ENCODE measurements around the gene PLTP. TPM values are rescaled to one million over a fixed set of nuclear protein-coding genes. Genes with fewer than 3 reads are reported as not detected.
A peak's percentile ranks its signal among the peaks of the same experiment; 100 is the strongest.

Gene PLTP
- total and polyA plus RNA-seq, 2 of the 13 experiments (the other 11 are each of a cell fraction or from before 2014, with no cell fraction given): 16.9 to 28.6 TPM

DNA sequence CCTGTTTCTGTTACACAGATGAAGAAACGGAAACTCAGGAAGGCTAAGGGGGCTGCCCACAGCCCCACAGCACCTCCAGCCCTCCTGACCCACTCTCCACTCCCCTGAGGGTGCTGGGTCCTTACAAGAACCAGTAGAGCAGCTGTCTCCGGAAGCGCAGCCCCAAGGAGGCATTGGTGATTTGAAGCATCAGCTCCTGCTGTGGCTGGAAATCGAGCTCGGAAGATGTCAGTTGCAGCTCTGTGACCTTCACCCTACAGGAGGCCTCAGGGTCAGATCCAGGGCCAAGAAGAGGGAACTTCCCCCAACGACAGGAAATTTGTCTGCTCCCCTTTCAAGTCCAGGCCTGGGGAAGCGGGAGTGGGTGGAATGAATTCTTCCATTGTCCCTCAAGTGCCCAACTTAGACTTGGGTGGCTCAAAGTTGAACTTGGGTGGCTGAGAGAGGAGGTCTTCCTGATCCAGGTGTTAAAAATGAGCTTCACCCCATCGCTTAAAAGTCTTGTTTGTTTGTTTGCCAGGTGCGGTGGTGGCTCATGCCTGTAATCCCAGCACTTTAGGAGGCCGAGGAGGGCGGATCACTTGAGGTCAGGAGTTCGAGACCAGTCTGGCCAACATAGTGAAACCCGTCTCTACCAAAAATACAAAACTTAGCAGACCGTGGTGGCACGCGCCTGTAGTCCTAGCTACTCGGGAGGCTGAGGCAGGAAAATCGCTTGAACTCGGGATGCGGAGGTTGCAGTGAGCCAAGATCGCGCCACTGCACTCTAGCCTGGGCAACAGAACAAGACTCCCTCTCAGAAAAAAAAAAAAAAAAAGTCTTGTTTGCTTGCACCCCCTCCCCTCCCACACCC is 1.9 kb downstream of the PLTP start (continued):
- TF ChIP-seq, protein P1, sequence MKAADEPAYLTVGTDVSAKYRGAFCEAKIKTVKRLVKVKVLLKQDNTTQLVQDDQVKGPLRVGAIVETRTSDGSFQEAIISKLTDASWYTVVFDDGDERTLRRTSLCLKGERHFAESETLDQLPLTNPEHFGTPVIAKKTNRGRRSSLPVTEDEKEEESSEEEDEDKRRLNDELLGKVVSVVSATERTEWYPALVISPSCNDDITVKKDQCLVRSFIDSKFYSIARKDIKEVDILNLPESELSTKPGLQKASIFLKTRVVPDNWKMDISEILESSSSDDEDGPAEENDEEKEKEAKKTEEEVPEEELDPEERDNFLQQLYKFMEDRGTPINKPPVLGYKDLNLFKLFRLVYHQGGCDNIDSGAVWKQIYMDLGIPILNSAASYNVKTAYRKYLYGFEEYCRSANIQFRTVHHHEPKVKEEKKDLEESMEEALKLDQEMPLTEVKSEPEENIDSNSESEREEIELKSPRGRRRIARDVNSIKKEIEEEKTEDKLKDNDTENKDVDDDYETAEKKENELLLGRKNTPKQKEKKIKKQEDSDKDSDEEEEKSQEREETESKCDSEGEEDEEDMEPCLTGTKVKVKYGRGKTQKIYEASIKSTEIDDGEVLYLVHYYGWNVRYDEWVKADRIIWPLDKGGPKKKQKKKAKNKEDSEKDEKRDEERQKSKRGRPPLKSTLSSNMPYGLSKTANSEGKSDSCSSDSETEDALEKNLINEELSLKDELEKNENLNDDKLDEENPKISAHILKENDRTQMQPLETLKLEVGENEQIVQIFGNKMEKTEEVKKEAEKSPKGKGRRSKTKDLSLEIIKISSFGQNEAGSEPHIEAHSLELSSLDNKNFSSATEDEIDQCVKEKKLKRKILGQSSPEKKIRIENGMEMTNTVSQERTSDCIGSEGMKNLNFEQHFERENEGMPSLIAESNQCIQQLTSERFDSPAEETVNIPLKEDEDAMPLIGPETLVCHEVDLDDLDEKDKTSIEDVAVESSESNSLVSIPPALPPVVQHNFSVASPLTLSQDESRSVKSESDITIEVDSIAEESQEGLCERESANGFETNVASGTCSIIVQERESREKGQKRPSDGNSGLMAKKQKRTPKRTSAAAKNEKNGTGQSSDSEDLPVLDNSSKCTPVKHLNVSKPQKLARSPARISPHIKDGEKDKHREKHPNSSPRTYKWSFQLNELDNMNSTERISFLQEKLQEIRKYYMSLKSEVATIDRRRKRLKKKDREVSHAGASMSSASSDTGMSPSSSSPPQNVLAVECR (CRISPR knock-in tag; IDR thresholded peaks at IDR 0.05; ENCODE audit: borderline replicate concordance): no peak; the same call in 1 of the 2 replicates
- TF ChIP-seq, protein P2, sequence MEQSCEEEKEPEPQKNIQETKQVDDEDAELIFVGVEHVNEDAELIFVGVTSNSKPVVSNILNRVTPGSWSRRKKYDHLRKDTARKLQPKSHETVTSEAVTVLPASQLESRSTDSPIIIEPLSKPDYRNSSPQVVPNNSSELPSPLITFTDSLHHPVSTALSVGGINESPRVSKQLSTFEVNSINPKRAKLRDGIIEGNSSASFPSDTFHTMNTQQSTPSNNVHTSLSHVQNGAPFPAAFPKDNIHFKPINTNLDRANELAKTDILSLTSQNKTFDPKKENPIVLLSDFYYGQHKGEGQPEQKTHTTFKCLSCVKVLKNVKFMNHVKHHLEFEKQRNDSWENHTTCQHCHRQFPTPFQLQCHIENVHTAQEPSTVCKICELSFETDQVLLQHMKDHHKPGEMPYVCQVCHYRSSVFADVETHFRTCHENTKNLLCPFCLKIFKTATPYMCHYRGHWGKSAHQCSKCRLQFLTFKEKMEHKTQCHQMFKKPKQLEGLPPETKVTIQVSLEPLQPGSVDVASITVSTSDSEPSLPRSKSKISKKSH (CRISPR knock-in tag; IDR thresholded peaks at IDR 0.05; ENCODE audit: borderline replicate concordance): no peak
- 0 out of 2 replicates have a peak, but pooled peaks have one; percentile 40 for TF ChIP-seq ZNF224 (CRISPR knock-in tag; IDR thresholded peaks at IDR 0.05)
- TF ChIP-seq CBX5 (CRISPR knock-in tag; IDR thresholded peaks at IDR 0.05; ENCODE audit: borderline replicate concordance): no peak; the same call in 1 of the 2 replicates
- TF ChIP-seq, protein P3, sequence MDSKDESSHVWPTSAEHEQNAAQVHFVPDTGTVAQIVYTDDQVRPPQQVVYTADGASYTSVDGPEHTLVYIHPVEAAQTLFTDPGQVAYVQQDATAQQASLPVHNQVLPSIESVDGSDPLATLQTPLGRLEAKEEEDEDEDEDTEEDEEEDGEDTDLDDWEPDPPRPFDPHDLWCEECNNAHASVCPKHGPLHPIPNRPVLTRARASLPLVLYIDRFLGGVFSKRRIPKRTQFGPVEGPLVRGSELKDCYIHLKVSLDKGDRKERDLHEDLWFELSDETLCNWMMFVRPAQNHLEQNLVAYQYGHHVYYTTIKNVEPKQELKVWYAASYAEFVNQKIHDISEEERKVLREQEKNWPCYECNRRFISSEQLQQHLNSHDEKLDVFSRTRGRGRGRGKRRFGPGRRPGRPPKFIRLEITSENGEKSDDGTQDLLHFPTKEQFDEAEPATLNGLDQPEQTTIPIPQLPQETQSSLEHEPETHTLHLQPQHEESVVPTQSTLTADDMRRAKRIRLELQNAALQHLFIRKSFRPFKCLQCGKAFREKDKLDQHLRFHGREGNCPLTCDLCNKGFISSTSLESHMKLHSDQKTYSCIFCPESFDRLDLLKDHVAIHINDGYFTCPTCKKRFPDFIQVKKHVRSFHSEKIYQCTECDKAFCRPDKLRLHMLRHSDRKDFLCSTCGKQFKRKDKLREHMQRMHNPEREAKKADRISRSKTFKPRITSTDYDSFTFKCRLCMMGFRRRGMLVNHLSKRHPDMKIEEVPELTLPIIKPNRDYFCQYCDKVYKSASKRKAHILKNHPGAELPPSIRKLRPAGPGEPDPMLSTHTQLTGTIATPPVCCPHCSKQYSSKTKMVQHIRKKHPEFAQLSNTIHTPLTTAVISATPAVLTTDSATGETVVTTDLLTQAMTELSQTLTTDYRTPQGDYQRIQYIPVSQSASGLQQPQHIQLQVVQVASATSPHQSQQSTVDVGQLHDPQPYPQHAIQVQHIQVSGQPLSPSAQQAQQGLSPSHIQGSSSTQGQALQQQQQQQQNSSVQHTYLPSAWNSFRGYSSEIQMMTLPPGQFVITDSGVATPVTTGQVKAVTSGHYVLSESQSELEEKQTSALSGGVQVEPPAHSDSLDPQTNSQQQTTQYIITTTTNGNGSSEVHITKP (CRISPR knock-in tag; IDR thresholded peaks at IDR 0.05; ENCODE audit: low read depth): 0 out of 2 replicates have a peak, but pooled peaks have one; percentile 28
- no peak for TF ChIP-seq MBNL3 (CRISPR knock-in tag; conservative IDR thresholded peaks at IDR 0.05)
- no peak for TF ChIP-seq MTA3 (CRISPR knock-in tag; IDR thresholded peaks at IDR 0.05)
- no peak for TF ChIP-seq ETV6 (CRISPR knock-in tag; conservative IDR thresholded peaks at IDR 0.05)
- no peak for TF ChIP-seq SMYD3 (CRISPR knock-in tag; IDR thresholded peaks at IDR 0.05)
- TF ChIP-seq, protein P4, sequence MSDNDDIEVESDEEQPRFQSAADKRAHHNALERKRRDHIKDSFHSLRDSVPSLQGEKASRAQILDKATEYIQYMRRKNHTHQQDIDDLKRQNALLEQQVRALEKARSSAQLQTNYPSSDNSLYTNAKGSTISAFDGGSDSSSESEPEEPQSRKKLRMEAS (IDR thresholded peaks at IDR 0.05): no peak
- no peak for TF ChIP-seq ZNF3 (CRISPR knock-in tag; IDR thresholded peaks at IDR 0.05)
- TF ChIP-seq ZNF839 (CRISPR knock-in tag; IDR thresholded peaks at IDR 0.05; ENCODE audit: borderline replicate concordance): no peak
- peak; percentile 47 for TF ChIP-seq RBM39 (IDR thresholded peaks at IDR 0.05; ENCODE audit: low read depth, low read length, poor library complexity, severe bottlenecking)
- no peak for TF ChIP-seq PITX1 (CRISPR knock-in tag; IDR thresholded peaks at IDR 0.05)
- TF ChIP-seq, protein P5, sequence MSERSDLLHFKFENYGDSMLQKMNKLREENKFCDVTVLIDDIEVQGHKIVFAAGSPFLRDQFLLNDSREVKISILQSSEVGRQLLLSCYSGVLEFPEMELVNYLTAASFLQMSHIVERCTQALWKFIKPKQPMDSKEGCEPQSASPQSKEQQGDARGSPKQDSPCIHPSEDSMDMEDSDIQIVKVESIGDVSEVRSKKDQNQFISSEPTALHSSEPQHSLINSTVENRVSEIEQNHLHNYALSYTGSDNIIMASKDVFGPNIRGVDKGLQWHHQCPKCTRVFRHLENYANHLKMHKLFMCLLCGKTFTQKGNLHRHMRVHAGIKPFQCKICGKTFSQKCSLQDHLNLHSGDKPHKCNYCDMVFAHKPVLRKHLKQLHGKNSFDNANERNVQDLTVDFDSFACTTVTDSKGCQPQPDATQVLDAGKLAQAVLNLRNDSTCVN (CRISPR knock-in tag; IDR thresholded peaks at IDR 0.05; ENCODE audit: borderline replicate concordance): no peak
- TF ChIP-seq U2AF2 (IDR thresholded peaks at IDR 0.05; ENCODE audit: low read depth, low read length): no peak

All from HepG2 (cell line).